Stimulated activated CD4-positive, alpha-beta T cell treated with anti-CD3 and anti-CD28 coated beads, TNF-alpha, amount 100 ng/mL, for 48 hours (primary cell): ENCODE measurements around the gene BRIP1.

ENCODE experiments used
- DNase-seq, 3 donors: peaks; one replicate each; pipeline ENCODE4 v3.0.0-alpha.2; 2020; ENCODE audit warnings: low read depth in 3 of 3

Gene BRIP1

DNA sequence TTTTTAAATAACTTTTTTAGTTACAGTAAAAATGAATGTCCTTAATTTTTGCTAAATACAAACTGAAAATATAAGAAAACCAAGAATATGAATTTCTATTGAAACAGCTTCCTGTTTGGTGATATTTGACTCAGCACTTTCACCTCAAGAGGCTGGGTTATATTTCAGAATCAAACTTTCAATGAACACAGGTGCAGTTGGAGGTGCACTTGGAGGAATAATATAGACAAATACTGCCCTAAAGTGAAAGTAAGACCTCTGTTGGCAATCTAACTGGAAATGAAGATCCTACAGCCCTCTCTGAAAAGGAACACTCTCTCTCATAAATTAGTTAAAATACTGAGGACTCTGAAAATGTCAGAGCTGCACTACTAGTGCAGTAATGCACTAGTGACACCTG is 106.2 kb downstream of the BRIP1 start:
- no peak for DNase-seq

DNA sequence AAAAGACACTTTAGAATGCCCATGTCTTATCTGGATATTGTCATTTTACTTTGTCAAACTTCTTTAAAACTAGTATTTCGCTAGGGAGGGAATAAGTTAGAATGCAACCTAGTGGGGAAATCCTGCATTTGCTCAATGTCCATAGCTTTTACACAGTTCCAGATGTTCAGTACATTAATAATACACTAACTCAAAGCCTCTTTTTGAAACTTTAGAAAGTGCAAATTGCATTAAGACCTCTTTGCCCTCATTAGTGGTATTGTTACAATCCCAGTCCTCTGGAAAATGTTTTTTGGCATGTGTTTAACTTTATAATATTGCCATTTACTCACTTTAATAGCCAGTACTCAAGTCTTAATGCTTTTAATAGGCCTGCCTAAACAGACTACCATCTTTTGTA is 106.8 kb downstream of the BRIP1 start:
- DNase-seq: no peak

DNA sequence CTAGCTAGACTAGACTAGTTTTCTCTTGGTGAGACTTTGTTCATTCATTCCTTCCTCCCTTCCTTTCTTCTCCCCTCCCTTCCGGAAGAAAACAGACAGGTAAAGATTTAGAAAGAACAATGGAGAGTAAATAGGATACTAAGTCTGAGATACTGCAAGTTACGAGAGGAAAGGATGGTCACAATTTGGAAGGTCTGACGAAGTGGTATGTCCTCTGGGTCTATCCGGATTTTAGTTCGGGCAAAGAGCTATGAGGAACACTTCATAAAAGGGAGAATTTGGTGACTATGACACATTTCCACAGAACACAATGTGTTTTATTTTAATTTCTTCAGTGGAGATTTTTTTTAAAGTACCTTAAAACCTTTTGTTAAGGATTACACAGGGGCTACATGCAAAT is 107.7 kb downstream of the BRIP1 start:
- DNase-seq: no peak

DNA sequence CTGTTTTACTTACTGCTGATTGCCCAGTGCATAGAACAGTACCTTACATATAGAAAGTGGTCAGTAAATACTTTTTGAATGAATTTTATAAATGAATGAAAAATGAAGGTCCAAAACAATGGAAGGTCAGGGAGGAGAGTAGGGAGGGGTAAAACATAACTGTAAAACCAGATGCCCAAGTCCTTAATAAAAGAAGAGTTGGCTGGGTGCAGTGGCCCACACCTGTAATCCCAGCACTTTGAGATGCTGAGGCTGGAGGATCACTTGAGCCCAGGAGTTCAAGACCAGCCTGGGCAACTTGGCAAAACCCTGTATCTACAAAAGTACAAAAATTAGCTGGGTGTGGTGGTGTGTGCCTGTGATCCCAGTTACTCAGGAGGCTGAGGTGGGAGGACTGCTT is 108.2 kb downstream of the BRIP1 start:
- DNase-seq: no peak

DNA sequence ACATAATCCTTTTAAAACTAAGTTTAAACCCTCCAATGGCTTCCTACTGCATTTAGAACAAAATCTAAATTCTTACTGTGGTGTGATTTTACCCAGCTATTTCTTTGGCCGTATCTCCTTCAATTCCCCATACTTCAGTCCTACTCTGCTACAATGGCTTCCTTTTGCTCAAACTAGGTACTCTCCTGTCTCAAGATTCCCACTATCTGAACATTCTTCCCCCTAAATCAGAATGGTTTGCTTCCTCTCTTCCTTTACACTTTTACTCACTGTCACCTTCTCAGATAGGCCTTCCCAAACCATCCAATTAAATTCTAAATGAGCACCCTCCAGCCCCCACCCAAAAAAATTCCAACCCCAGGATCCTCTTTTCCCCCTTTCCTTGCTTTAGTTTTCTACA is 109.2 kb downstream of the BRIP1 start:
- no peak for DNase-seq

DNA sequence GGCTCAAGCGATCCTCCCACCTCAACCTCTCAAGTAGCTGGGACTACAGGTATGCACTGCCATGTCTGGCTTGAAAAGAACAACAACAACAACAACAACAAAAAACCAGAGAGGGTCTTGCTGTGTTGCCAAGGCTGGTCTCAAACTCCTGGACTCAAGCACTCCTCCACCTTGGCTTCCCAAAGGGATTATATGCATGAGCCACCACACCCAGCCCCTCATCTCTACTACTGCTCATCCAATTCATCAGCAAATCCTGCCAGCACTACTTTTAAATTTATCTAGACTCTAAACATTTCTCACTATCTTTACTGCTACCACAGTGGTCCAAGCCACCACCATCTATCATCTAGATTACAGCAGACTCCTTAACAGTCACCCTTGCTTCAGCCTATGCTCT is 109.6 kb downstream of the BRIP1 start:
- DNase-seq: no peak

DNA sequence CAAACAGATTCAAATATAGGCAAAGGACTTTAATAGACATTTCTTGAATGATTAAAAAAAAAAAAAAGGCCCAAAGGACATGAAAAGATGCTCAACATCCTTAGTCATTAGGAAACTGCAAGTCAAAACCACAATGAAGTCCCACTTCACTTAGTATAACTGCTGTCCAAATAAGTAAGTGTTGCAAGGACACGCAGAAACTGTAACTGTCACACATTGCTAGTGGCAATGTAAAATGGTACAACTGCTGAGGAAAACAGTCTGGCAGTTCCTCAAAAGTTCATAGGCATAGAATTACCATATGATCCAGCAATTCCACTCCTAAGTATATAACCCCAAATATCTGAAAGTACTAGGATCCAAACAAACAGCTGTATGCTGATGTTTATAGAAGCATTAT is 112.7 kb downstream of the BRIP1 start:
- DNase-seq: no peak

DNA sequence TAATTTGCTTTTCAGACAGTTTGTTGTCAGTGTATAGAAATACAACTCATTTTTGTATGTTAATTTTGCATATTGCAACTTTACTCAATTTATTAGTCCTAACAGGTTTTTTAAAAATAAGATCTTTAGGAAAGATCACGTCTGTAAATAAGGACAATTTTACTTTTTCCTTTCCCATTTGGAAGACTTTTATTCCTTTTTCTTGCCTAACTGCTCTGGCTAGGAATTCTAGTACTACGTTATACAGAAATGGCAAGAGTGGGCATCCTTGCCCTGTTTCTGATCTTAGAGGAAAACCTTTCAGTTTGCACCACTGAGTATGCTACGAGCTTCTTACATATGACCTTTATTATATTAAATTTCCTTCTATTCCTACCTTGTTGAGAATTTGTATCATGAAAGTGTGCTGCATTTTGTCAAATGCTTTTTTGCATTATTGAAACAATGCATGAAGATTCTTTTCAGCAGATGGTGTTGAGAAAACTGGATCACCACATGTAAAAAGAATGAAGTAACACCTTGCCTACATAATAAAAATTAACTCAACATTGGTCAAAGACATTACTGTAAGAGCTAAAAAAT is 113.4 kb downstream of the BRIP1 start:
- DNase-seq: no peak

DNA sequence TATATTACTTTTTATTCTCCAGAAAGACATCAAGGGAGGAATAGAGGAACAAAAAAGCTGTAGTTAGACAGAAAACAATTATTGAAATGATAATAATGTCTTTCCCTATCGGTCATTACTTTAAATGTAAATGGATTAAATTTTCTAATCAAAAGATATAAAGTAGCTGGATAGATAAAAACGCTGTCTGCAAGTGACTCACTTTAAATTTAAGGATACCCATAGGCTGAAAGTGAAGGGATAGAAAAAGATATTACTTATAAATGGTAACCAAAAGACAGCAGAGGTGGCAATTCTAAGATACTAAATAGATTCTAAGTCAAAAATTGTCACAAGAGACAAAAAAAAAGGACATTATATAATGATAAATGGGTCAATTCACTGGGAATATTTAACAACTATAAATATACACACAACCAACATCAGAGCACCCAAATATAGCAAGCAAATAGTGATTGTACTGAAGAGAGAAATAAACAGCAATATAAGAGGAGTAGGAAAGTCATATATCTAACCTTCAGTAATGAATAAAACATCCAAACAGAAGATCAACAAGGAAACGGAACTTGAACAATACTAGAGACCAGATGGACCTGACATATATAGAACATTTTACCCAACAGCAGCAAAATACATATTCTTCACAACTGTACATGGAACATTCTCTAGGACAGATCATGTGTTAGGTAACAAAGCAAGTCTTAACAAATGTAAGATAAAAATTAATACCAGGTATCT is 116.9 kb downstream of the BRIP1 start:
- no peak for DNase-seq

DNA sequence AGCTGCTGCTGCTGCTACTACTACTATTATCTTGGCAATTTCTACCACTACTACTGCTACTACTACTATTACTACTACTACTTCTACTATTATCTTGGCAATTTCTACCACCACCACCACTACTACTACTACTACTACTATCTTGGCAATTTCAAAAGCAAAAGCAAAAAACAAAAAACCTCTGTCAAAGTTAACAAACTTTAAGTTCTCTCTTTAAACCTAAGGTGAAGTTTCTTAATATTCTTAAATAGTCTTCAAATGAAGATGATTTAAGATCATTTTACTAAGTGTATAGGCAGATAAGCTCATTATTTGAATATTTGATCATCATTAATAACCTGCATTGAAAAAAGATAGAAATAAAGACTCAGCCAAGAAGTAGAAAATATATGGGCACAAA is 118.5 kb downstream of the BRIP1 start:
- DNase-seq: no peak

DNA sequence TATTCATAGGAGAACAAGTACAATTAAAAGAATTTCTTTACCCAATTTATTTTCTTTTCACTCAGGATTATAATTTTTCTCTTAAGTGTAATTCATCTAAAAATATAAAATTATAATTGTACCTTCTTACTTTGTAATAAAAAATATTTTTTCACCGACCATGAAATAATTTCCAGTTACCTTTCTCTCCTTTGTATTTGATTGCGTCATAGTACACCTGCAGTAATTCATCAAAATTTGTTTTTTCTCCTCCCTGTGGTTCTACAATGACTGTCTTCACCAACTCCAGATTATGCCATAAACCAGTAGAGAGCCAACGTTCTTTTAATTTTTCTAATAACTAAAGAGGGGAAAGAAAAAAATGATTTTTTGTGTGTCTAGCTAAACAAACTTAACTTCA is 119.1 kb downstream of the BRIP1 start:
- DNase-seq: no peak

DNA sequence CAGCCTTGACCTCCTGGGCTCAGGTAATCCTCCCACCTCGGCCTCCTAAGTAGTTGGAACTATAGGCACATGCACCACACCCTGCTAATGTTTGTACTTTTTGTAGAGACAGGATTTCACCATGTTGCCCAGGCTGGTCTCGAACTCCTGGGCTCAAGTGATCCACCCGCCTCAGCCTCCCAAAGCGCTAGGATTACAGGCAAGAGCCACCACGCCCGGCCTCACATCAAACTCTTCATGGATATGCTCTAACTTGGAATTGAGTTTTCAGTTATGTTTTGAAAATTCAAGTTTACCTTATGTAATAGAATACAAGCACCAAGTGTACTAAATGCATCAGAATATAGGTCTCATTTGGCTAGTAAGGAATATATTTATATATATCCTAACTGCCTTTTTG is 119.6 kb downstream of the BRIP1 start:
- DNase-seq: no peak

DNA sequence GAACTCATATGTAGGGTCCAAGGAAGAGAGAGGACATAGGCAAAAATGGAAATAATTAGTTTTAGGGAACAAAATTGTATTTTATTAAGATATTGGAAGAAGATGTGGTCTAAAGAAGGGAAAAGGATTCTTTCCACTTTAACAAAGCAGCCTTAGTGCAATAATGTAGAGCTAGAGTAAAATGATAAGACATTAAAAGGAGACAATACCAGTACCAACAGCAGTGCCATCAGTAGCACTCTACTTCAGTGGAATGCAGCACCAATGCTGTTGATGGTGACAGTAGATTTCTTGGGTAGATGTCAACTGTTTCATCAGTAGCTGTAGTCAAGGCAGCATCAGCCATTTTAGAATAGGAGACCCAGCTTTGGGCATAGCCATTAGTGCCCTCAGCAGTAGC is 124.3 kb downstream of the BRIP1 start:
- DNase-seq: no peak

DNA sequence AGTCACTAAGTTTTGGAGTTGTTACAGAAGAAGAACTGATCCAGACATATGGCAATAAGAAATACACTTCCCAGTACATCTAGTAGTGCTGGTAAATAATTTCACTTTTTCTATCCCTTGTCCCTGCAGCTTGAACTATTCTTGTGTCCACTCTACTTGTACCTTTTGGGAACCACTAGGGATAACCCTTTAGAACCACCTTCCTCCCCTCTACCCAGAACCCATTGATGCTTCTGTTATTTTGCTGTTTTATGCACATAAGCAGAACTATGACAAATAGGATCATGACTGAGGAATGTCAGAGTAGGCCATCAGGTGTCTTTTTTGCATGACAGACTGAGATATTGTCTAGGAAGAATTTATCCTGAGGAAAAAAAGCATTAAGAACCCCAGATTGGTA is 125.1 kb downstream of the BRIP1 start:
- no peak for DNase-seq

DNA sequence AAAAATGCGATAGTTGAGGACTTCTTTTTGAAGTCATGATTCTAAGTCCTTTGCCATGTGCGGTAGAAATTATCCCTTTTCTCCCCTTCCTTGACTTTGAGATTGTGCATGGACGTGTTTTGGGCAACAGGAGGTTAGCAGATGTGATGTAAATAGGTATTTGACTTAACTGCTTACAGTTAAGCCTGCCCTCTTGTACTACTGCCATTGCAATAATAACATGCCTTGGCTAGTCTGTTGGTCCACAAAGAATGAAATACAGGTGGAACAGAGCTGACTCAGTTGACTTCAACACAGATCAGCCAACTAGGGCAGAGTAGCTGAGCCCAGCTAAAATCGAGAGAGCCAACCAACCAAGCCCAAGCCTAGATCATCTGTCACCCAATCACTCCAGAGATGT is 125.5 kb downstream of the BRIP1 start:
- no peak for DNase-seq

DNA sequence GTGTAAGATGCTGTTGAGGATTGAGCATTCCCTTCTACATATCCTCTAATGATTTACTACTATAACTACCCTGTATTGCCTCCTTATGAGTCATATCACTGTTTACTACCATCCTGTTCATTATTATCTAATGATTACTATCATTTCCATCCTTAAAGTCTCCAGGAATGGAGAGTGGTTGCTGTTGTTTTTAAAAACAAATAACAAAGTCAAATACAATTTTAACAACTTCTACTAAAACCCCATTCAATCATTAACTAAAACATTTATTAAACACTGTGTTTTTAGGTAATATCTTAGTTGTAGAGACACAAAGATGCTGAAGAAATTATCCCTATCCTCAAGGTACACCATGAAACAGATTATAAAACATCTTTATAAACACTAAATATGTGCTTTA is 126.9 kb downstream of the BRIP1 start:
- no peak for DNase-seq

DNA sequence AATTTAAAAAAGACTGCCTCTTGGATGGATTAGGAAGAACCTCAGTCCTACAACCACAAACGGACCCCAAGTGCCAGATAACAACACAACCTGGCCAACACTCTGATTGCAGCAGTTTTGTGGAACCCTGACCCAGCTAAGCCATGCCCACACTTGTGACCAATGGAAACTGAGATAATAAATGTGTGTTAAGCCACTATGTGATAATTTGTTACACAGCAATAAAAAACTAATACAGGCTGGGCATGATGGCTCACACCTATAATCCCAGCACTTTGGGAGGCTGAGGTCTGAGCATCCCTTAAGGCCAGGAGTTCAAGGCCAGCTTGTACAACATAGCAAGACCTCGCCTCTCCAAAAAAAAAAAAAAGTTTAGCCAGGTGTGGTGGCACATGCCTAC is 127.5 kb downstream of the BRIP1 start:
- DNase-seq: no peak

DNA sequence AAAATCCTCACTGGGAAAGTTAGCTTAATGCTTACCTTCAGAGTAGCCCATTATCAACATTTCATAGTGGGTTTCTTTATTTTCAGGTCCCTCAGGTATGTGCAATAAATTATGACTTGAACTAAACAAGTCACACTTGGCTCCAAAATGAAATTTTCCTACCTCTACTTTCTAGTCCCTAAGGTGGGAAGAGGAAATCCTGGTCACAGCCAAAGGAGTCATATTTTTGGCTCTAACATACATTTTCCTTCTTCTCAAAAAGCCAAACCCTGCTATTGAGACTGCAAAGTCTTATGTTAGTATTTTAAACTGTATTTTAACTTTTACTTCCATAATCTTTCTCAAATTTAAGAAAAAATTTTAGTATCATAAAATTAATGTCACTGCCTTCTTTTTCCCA is 128.9 kb downstream of the BRIP1 start:
- no peak for DNase-seq

DNA sequence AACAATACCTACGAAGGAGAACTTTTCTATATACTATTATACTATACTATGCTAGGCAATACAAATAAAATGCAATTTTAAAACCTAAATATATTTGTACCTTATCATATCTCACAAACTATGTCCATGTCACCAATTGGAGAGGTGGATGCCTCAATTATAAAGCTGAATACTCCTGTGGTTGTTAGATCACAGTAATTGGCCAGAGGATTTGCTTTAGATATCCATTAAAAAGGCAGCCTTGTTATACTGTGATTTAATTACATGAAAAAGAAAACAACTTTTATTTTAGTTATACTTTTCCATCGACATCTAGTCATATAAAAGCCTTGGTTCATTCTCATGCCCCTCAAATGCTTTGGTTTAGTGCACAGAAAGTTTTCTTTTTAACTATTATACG is 129.3 kb downstream of the BRIP1 start:
- DNase-seq: no peak

DNA sequence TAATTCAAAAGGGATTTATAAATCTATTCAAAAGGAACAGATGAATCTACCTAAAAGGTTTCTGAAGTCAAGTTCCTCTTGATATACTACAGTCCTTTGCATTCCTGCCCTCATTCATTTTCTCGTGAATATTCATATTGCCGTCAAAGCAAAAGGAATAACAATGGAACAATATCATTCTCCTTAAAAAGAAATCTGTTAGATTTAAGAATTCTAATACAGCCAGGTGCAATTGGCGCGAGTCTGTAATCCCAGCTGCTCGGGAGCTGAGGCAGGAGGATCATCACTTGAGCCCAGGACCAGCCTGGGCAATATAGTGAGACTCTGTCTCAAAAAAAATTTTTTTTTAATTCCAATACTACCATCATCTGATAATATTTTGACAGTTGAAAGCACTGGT is 130.3 kb downstream of the BRIP1 start:
- DNase-seq: no peak

DNA sequence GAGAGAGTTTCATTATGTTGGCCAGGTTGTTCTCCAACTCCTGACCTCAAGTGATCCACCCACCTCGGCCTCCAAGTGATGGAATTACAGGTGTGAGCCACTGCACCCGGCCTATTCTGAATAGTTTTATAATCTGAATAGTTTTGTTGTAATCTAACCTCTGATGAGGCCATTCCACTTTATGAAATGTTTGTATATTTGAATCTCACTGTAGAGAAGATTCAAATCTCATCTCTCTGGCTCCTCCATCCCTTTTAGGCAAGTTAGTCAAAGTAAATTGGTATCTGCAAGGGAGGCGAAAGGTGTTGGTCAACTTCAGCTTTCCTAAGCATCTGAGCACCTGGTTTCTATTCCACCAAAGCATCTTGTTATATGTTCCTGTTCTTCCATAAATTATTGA is 131.2 kb downstream of the BRIP1 start:
- DNase-seq: no peak

DNA sequence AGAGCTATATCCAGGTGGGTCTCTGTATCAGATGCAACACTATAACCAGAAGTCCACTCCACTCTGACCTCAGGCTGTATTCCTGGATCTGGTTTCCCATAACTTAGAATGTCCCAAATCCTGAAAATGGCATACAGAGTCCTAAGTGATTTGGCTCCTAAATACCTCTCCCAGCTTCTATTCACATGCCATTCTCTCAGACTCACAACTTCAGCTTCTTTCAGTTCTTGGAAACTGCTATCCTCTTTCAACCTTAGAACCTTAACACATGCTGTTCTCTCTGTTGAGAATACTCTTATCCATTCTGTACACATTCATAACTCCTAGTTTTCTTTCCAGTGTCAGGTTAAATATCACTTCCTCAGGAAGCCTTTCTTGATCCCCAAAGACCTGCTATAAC is 132.0 kb downstream of the BRIP1 start:
- no peak for DNase-seq

DNA sequence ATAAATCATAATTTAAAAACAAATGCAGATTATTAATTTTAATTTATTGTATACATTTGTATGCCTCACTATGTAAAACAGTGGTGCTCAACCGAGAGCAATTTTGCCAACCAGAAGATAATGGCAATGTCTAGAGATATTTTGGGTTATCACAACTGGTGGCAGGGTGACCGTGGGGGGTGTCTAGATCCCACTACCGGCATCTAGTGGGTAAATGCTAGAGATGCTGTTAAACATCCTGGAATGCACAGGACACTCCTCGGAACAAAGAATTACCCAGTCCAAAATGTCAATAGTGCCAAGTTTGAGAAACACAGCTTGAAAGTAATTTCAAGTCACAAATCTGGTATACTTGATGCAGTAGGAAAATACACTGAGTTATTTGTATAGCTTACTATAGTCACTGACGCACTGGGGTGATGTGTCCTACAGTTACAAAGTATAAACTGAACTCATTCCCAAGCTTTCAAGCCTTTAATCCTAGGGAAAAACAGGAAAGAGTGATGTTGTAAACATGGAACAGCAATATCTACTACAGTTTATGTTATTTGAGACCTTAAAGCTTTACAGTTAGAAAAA is 133.5 kb downstream of the BRIP1 start:
- DNase-seq: no peak
